Tibial nerve (tissue), 4 donors: Measurements from ENCODE around the gene ZNF254. TPM values are rescaled to one million over a fixed set of nuclear protein-coding genes. Genes with fewer than 3 reads are reported as not detected.

Experiments
- DNase-seq, 2 donors: peaks; one replicate each; pipeline ENCODE4 v3.0.0-alpha.2; 2019; ENCODE audit warnings: low spot score in 2 of 2
- H3K27ac ChIP-seq, 4 donors: fragments of 200-600 bp; sonication (generic) in 3 of 4; one replicate each; pipeline ENCODE4 v1.5.1; 2017 to 2019; ENCODE audit warnings: mild to moderate bottlenecking in 1 of 4
- H3K27me3 ChIP-seq, 2 donors: fragments of 200-600 bp; sonication (generic) in 1 of 2; one replicate each; pipeline versions ENCODE4 v1.5.1 to v1.6.0; 2017 to 2019
- H3K36me3 ChIP-seq, 3 donors: fragments of 200-600 bp; sonication (generic); one replicate each; pipeline ENCODE4 v1.5.1; 2018 to 2019
- H3K4me1 ChIP-seq, 4 donors: fragments of 200-600 bp; sonication (generic) in 3 of 4; one replicate each; pipeline ENCODE4 v1.5.1; 2017 to 2019
- H3K4me3 ChIP-seq, 4 donors: fragments of 200-600 bp; sonication (generic) in 3 of 4; one replicate each; pipeline ENCODE4 v1.5.1; 2017 to 2019; ENCODE audit warnings: mild to moderate bottlenecking in 1 of 4, moderate library complexity in 1 of 4
- H3K9me3 ChIP-seq, 4 donors: fragments of 200-600 bp; sonication (generic) in 3 of 4; one replicate each; pipeline ENCODE4 v1.5.1; 2017 to 2019
- CTCF ChIP-seq, 5 experiments: fragments of 200-600 bp in 3 of 5; fragments of 450-650 bp in 2 of 5; sonication (generic) in 3 of 5; IDR thresholded peaks; one replicate each; pipeline ENCODE4 v1.5.1; 2016 to 2019; ENCODE audit warnings: antibody characterized with exemption in 5 of 5, mild to moderate bottlenecking in 3 of 5, moderate library complexity in 2 of 5
- EP300 ChIP-seq, 2 donors: sonication (generic); formaldehyde crosslinking; IDR thresholded peaks; one replicate each; pipeline ENCODE4 v1.6.1; 2017; ENCODE audit warnings: antibody characterized with exemption in 2 of 2, mild to moderate bottlenecking in 1 of 2
- POLR2A ChIP-seq, 2 donors: fragments of 450-650 bp; IDR thresholded peaks; one replicate each; pipeline ENCODE4 v1.6.1; 2017; ENCODE audit warnings: antibody characterized with exemption in 2 of 2, mild to moderate bottlenecking in 2 of 2, moderate library complexity in 2 of 2
- WGBS, 2 donors: methylation state at CpG; one replicate each; pipeline ENCODE4 v1.1.5; 2018; 5-methylcytosine and 5-hydroxymethylcytosine counted together
- total RNA-seq, 4 donors: library from RNA; depleted of rRNA; stranded (reverse); fragments of >200 nt; gene quantifications; one replicate each; pipeline ENCODE4 v1.1.0, GENCODE V29; 2016

Gene ZNF254
- total RNA-seq, 4 donors from 2014 or later, result 15.6 to 21.9 (median 18.4) TPM

DNA sequence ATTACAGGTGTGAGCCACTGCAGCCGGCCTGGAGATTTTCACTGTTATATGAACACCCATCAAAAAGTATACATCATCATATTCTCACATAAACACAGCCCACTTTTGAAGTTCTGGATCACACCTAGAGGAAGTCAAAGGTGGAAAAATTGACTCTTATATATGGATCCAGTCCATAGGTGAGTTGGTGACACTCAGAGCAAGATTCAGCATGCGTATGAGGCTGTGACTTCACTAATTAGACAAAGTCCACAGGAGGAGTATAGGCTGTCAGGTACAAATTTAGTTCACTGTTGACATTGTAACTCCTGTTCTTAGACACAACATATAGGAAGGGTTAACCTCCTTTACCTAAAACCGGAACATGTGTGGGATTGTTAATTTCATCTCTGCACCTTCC lies 31.4 kb upstream of the ZNF254 start:
- no peak overlapping the region for H3K4me3 ChIP-seq
- H3K27me3 ChIP-seq, result no peaks in the 10 kb centered on the region
- TF ChIP-seq EP300 (IDR thresholded peaks at IDR 0.05) (no peak), POLR2A (IDR thresholded peaks at IDR 0.05) (no peak), CTCF (IDR thresholded peaks at IDR 0.05) (no peak)
- no peak for DNase-seq
- H3K4me1 ChIP-seq, result no peaks in the 10 kb centered on the region
- 85 to 95% methylated on average over 3 of the region's 3 CpGs for WGBS, 2 donors
- H3K36me3 ChIP-seq, result peaks cover 0 to 90% (median 11%) of the 10 kb centered on the region in 3 donors
- H3K27ac ChIP-seq, result no peak overlapping the region
- no peaks in the 10 kb centered on the region for H3K9me3 ChIP-seq

DNA sequence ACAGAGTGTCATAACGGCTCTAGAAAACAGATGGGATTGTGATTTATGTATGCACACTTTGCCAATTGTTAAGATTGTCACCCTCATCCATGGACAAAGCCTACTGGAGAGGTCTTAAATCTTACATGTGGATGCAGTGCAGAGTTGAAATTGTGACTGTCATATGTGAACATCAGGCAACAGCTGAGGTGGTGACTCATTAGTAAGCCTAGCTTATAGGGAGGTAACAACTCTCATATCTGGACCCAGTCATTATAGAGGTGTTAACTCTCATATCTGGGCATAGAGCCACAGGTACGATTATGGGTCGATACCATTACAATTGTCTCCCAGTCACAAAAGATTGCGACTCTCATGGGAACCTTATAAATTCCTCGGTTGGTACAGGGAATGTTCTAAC lies 29.8 kb upstream of the ZNF254 start:
- Histone ChIP-seq H3K4me1 (no peaks in the 10 kb centered on the region), H3K9me3 (no peaks in the 10 kb centered on the region), H3K27ac (no peak overlapping the region), H3K4me3 (no peak overlapping the region), H3K36me3 (peaks cover 0 to 87% (median 0%) of the 10 kb centered on the region in 3 donors), H3K27me3 (no peaks in the 10 kb centered on the region)
- DNase-seq, result no peak
- no peak for TF ChIP-seq POLR2A (IDR thresholded peaks at IDR 0.05)
- TF ChIP-seq CTCF (IDR thresholded peaks at IDR 0.05), result no peak
- no peak for TF ChIP-seq EP300 (IDR thresholded peaks at IDR 0.05)
- WGBS, 2 donors, result 77 to 91% methylated on average over 5 of the region's 5 CpGs

- WGBS, 2 donors, result 86 to 92% methylated on average over 2 of the region's 2 CpGs
- Histone ChIP-seq H3K27me3 (no peaks in the 10 kb centered on the region), H3K36me3 (peaks cover 0 to 61% (median 0%) of the 10 kb centered on the region in 3 donors), H3K27ac (no peak overlapping the region), H3K4me1 (no peaks in the 10 kb centered on the region), H3K9me3 (no peaks in the 10 kb centered on the region), H3K4me3 (no peak overlapping the region)
- TF ChIP-seq POLR2A (IDR thresholded peaks at IDR 0.05) (no peak), CTCF (IDR thresholded peaks at IDR 0.05) (no peak), EP300 (IDR thresholded peaks at IDR 0.05) (no peak)
- no peak for DNase-seq
Observed at GRCh38 chr19:24059563-24060295, 27.3 kb upstream of the ZNF254 start.

DNA sequence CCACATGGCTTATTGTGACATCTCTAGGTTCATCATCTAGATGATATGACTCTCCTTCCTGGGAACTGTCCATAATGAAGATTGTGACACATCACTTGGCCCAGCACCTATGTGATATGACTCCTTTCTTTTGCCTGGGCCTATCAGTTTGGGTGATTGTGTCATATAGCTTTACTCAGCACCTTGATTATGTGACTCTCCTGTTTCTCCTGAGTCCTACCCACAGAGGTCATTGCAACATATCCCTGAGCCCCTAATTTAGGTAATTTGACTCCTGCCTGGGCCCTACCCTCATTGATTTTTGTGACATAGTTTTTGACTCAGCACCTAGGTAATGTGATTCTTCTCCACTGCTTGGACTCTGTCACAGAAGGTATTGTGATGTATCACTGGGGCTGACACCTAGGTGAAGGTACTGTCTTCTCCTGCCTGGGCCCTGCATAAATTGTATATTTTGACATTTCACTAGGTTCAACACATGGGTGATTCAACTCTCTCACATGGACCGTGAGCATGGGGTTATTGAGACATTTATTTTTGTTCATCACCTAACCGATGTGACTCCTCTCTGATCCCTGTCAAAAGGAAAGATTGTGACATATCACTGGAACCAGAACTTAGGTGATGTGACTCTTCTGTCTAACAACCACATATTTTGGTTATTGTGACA lies 26.2 kb upstream of the ZNF254 start:
- Histone ChIP-seq H3K27me3 (no peaks in the 10 kb centered on the region), H3K4me1 (no peaks in the 10 kb centered on the region), H3K4me3 (no peak overlapping the region), H3K36me3 (peaks cover 0 to 58% (median 0%) of the 10 kb centered on the region in 3 donors), H3K9me3 (no peaks in the 10 kb centered on the region), H3K27ac (no peak overlapping the region)
- DNase-seq, result no peak
- TF ChIP-seq POLR2A (IDR thresholded peaks at IDR 0.05) (no peak), EP300 (IDR thresholded peaks at IDR 0.05) (no peak), CTCF (IDR thresholded peaks at IDR 0.05) (no peak)
- 42 to 94% methylated on average over 2 of the region's 2 CpGs for WGBS, 2 donors

DNA sequence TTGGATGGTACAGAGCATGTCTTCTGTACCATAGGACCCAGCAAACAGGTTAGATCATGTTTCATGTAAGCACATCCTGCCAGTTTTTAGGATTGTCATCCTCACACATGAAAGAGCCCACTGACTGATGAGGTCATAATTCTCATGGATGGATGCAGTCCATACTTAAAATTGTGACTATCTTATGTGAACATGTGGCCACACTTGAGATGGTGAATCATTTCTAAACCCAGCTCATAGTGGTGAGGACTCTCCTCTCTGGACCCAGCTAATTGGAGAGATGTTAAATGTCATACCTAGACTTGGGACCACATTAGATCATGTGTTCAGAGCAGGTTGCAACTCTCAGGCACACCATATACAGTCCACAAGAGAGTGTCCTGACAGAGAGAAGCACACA lies 24.8 kb upstream of the ZNF254 start:
- H3K9me3 ChIP-seq, result no peaks in the 10 kb centered on the region
- DNase-seq, result no peak
- H3K27me3 ChIP-seq, result no peaks in the 10 kb centered on the region
- H3K36me3 ChIP-seq, result peaks cover 0 to 61% (median 3%) of the 10 kb centered on the region in 3 donors
- H3K4me3 ChIP-seq, result no peak overlapping the region
- no peak for TF ChIP-seq POLR2A (IDR thresholded peaks at IDR 0.05)
- TF ChIP-seq EP300 (IDR thresholded peaks at IDR 0.05), result no peak
- TF ChIP-seq CTCF (IDR thresholded peaks at IDR 0.05), result no peak
- H3K27ac ChIP-seq, result no peak overlapping the region
- no peaks in the 10 kb centered on the region for H3K4me1 ChIP-seq
